Endometrial microvascular endothelial cells (primary cell): ENCODE measurements around the gene PPP2R5E. TPM values are rescaled to one million over a fixed set of nuclear protein-coding genes. Genes with fewer than 3 reads are reported as not detected.
"Not testable (repeated sequence)": the region's sequence is repeated elsewhere in the genome, so short reads cannot be mapped to it uniquely, and the experiment has no call there.

Source experiments
- in situ Hi-C: cut with HindIII; loops from 2 replicates; pipeline ENCODE4 v1.10.0; 2017; ENCODE audit warnings: low sequenced_read_pairs, low pct_unique_long_range_greater_than_20kb; ENCODE audit errors: inconsistent ontology term
- total RNA-seq: library from RNA; depleted of rRNA; stranded (reverse); fragments of >200 nt; gene quantifications from one replicate; pipeline ENCODE4 v1.2.3, GENCODE V29; 2015; ENCODE audit errors: inconsistent ontology term

PPP2R5E gene
- total RNA-seq, 1 donor from 2014 or later, result 36.7 TPM

- in situ Hi-C loops, result no loop called here
Observed at GRCh38 chr14:63404906-63405305, 138.3 kb downstream of the PPP2R5E start.

- in situ Hi-C loops, result no loop called here
Observed at GRCh38 chr14:63401646-63402045, 141.5 kb downstream of the PPP2R5E start.

GRCh38 chr14:63398952-63399351 lies 144.2 kb downstream of the PPP2R5E start:
- in situ Hi-C loops, result no loop called here

GRCh38 chr14:63394841-63395240 lies 148.3 kb downstream of the PPP2R5E start:
- in situ Hi-C loops, result no loop called here

GRCh38 chr14:63394432-63394831 lies 148.7 kb downstream of the PPP2R5E start:
- in situ Hi-C loops, result no loop called here

GRCh38 chr14:63393012-63393411 lies 150.2 kb downstream of the PPP2R5E start:
- in situ Hi-C loops, result no loop called here

GRCh38 chr14:63392236-63392635 lies 150.9 kb downstream of the PPP2R5E start:
- in situ Hi-C loops, result no loop called here

GRCh38 chr14:63388766-63389431 lies 154.3 kb downstream of the PPP2R5E start:
- in situ Hi-C loops, result no loop called here

- in situ Hi-C loops, result no loop called here
Observed at GRCh38 chr14:63387711-63388110, 155.5 kb downstream of the PPP2R5E start.

- in situ Hi-C loops, result no loop called here
Observed at GRCh38 chr14:63383776-63384367, 159.3 kb downstream of the PPP2R5E start.

- in situ Hi-C loops, result no loop called here
Observed at GRCh38 chr14:63378444-63378843, 164.7 kb downstream of the PPP2R5E start.

- in situ Hi-C loops, result no loop called here
Observed at GRCh38 chr14:63375769-63376168, 167.4 kb downstream of the PPP2R5E start.

GRCh38 chr14:63371613-63372012 lies 171.6 kb downstream of the PPP2R5E start:
- in situ Hi-C loops, result not testable (repeated sequence)

GRCh38 chr14:63371033-63371432 lies 172.1 kb downstream of the PPP2R5E start:
- in situ Hi-C loops, result no loop called here

GRCh38 chr14:63367742-63368364 lies 175.3 kb downstream of the PPP2R5E start:
- in situ Hi-C loops, result no loop called here

GRCh38 chr14:63362389-63362819 lies 180.8 kb downstream of the PPP2R5E start:
- in situ Hi-C loops, result no loop called here

GRCh38 chr14:63361790-63362189 lies 181.4 kb downstream of the PPP2R5E start:
- in situ Hi-C loops, result no loop called here

GRCh38 chr14:63357841-63358240 lies 185.3 kb downstream of the PPP2R5E start:
- in situ Hi-C loops, result no loop called here

- in situ Hi-C loops, result no loop called here
Observed at GRCh38 chr14:63345826-63346225, 197.4 kb downstream of the PPP2R5E start.

- in situ Hi-C loops, result no loop called here
Observed at GRCh38 chr14:63344336-63344735, 198.8 kb downstream of the PPP2R5E start.
